ENCODE measurements around the gene RNF215. TPM values are rescaled to one million over a fixed set of nuclear protein-coding genes. Genes with fewer than 3 reads are reported as not detected.
A peak's percentile ranks its signal among the peaks of the same experiment; 100 is the strongest.

Gene RNF215
- total RNA-seq, 1 donor from 2014 or later: 15.5 TPM

DNA sequence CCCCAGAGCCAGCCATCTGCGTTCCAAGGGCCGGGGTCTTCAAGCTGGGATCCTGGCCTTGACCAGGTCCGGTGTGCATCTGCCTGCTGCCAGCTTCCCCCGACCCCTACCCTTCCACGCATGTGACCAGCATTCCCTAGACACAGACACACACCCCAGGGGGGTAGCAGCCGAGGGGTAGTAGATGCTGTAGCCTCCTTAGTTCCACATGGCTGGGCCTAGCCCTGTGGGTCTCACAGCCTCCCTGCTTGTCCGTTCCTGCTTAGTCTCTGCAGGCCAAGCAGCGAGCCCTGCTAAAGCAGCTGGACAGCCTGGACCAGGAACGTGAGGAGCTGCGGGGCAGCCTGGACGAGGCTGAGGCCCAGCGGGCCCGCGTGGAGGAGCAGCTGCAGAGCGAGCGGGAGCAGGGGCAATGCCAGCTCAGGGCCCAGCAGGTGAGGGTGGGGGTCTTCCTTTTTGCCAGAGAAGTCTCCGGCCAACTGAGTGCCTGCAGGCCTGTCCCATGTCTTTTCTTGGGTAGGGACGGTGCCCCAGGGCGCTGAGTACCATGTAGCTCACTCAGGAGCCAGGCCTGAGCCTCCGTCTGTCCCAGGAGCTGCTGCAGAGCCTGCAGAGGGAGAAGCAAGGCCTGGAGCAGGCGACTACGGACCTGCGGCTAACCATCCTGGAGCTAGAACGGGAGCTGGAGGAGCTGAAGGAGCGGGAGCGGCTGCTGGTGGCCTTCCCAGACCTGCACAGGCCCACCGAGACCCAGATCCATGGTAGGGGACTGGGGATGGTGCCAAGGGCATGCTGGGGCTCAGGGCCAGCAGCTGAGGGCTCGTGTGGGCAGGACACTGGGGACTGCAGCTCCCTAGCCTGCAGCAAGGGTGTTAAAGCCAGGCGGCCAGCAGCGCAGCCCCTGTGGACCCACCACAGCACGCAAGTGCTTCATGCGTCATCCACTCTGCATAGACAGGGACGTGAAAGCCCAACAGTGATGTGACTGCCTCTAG, 13.6 kb downstream of the RNF215 start:
- FAIRE-seq (no peak), DNase-seq (ENCODE audit: low read depth) (no peak)
- Histone ChIP-seq H3K36me3 (ENCODE audit: control insufficient read depth, insufficient read depth, low read length) (peaks cover 1% of the 10 kb centered on the region), H3K27me3 (ENCODE audit: control insufficient read depth, insufficient read depth, low read length) (no peaks in the 10 kb centered on the region), H3K4me3 (ENCODE audit: low read depth, low read length) (no peak overlapping the region)
- TF ChIP-seq, protein P1, sequence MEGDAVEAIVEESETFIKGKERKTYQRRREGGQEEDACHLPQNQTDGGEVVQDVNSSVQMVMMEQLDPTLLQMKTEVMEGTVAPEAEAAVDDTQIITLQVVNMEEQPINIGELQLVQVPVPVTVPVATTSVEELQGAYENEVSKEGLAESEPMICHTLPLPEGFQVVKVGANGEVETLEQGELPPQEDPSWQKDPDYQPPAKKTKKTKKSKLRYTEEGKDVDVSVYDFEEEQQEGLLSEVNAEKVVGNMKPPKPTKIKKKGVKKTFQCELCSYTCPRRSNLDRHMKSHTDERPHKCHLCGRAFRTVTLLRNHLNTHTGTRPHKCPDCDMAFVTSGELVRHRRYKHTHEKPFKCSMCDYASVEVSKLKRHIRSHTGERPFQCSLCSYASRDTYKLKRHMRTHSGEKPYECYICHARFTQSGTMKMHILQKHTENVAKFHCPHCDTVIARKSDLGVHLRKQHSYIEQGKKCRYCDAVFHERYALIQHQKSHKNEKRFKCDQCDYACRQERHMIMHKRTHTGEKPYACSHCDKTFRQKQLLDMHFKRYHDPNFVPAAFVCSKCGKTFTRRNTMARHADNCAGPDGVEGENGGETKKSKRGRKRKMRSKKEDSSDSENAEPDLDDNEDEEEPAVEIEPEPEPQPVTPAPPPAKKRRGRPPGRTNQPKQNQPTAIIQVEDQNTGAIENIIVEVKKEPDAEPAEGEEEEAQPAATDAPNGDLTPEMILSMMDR (IDR thresholded peaks at IDR 0.05; ENCODE audit: insufficient read depth, low read length, severe bottlenecking): no peak

DNA sequence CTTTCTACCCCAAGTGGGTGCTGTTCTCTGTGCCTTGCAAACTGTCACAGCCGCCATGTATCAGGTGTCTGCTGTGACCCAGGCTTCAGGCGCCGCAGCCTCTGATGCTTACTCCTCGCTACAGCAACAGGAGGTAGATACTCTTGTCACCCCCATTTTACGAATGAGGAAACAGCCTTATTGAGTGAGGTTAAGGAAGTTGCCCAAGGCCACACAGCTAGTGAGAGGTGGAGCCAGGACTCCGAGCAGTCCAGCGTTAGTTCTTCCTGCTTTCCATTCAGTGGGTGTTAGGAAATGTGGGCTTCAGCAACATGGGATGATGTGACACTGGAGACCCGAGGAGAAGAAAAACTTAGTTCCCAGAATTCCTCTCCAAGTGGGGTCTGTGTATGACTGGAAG, 14.3 kb downstream of the RNF215 start:
- H3K36me3 ChIP-seq (ENCODE audit: control insufficient read depth, insufficient read depth, low read length): peaks cover 1% of the 10 kb centered on the region
- peak; percentile 95 for FAIRE-seq
- no peaks in the 10 kb centered on the region for H3K27me3 ChIP-seq (ENCODE audit: control insufficient read depth, insufficient read depth, low read length)
- DNase-seq (ENCODE audit: low read depth): no peak
- TF ChIP-seq, protein P1 (IDR thresholded peaks at IDR 0.05; ENCODE audit: insufficient read depth, low read length, severe bottlenecking): no peak
- H3K4me3 ChIP-seq (ENCODE audit: low read depth, low read length): no peak overlapping the region

DNA sequence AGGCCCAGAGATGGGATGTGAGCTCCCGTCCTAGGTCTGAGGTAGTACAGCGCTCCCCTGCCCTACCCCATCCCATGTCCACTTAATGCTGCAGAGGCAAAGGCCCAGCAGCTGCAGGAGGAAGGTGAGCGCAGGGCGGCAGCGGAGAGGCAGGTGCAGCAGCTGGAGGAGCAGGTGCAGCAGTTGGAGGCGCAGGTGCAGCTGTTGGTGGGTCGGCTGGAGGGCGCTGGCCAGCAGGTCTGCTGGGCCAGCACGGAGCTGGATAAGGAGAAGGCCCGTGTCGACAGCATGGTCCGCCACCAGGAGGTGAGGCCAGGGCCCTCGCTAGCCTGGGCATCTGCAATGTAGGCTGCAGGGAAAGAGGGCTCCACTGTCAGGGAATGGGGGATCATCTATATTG, 15.2 kb downstream of the RNF215 start:
- FAIRE-seq: no peak
- TF ChIP-seq, protein P1 (IDR thresholded peaks at IDR 0.05; ENCODE audit: insufficient read depth, low read length, severe bottlenecking): no peak
- no peak overlapping the region for H3K4me3 ChIP-seq (ENCODE audit: low read depth, low read length)
- DNase-seq (ENCODE audit: low read depth): no peak
- H3K36me3 ChIP-seq (ENCODE audit: control insufficient read depth, insufficient read depth, low read length): no peaks in the 10 kb centered on the region
- no peaks in the 10 kb centered on the region for H3K27me3 ChIP-seq (ENCODE audit: control insufficient read depth, insufficient read depth, low read length)

DNA sequence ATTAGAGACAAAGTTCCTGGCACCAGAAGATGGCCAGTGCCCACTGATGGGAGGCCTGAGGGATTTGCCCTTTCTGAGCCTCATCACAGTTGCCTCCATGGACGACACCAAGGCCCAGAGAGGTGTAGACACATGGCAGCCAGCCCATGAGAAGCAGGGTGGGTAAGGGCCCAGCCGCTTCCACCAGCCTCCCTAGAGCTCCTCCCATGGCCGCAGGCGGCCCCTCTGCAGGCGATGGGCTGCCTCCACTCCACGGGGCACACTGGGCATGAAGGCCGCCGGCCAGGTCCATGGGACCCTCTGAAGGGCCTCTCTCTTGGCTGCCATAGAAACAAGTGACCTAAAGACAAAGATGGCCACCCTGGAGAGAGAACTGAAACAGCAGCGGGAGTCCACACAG, 15.9 kb downstream of the RNF215 start:
- H3K4me3 ChIP-seq (ENCODE audit: low read depth, low read length): no peak overlapping the region
- DNase-seq (ENCODE audit: low read depth) (no peak), FAIRE-seq (no peak)
- no peaks in the 10 kb centered on the region for H3K36me3 ChIP-seq (ENCODE audit: control insufficient read depth, insufficient read depth, low read length)
- no peaks in the 10 kb centered on the region for H3K27me3 ChIP-seq (ENCODE audit: control insufficient read depth, insufficient read depth, low read length)
- TF ChIP-seq, protein P1 (IDR thresholded peaks at IDR 0.05; ENCODE audit: insufficient read depth, low read length, severe bottlenecking): no peak

DNA sequence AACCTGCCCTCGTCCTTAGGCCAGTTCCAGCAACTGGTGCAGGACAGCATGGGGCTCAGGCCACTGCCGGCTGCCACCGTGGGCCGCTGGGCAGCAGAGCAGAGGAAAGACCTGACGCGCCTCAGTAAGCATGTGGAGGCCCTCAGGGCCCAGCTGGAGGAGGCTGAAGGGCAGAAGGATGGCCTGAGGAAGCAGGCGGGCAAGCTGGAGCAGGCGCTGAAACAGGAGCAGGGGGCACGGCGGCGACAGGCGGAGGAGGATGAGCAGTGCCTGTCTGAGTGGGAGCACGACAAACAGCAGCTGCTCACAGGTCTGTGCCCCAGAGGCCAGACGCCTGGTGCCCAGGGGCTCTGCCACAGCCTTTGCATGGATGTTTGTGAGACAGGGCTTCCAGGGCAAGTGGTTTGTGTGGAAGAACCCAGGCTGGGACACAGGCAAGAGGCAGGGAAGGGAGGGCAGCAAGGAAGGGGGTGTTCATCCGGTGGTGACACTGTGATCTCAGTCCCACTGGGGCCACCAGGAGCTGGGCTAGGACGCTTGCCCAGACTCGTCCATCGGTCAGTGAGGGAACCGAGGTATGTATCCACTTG, 16.5 kb downstream of the RNF215 start:
- FAIRE-seq (no peak), DNase-seq (ENCODE audit: low read depth) (no peak)
- H3K4me3 ChIP-seq (ENCODE audit: low read depth, low read length): no peak overlapping the region
- TF ChIP-seq, protein P1 (IDR thresholded peaks at IDR 0.05; ENCODE audit: insufficient read depth, low read length, severe bottlenecking): no peak
- H3K36me3 ChIP-seq (ENCODE audit: control insufficient read depth, insufficient read depth, low read length): no peaks in the 10 kb centered on the region
- no peaks in the 10 kb centered on the region for H3K27me3 ChIP-seq (ENCODE audit: control insufficient read depth, insufficient read depth, low read length)
